MM.1S (cell line): ENCODE data around the gene CCDC102B.

Source experiments
- DNase-seq: peaks from one replicate; pipeline ENCODE4 v3.0.0-alpha.2; 2015
- H2AFZ ChIP-seq: fragments of 300-600 bp; sonication (generic); 2 replicates; pipeline ENCODE4 v1.6.0; 2016; ENCODE audit warnings: antibody characterized with exemption, low read length
- H3F3A ChIP-seq: fragments of 300-600 bp; sonication (generic); 2 replicates; pipeline ENCODE4 v1.6.1; 2016; ENCODE audit warnings: mild to moderate bottlenecking, antibody characterized with exemption, low read length, moderate library complexity, mixed read lengths; ENCODE audit not compliant: insufficient read depth
- H3K27ac ChIP-seq: fragments of 300-600 bp; sonication (generic); 2 replicates; pipeline ENCODE4 v1.5.1; 2016; ENCODE audit warnings: mild to moderate bottlenecking, low read length
- H3K27me3 ChIP-seq: fragments of 300-600 bp; sonication (generic); replicated peaks from 2 replicates; pipeline ENCODE4 v1.6.0; 2016; ENCODE audit warnings: low read length; ENCODE audit not compliant: insufficient read depth
- H3K36me3 ChIP-seq: fragments of 300-600 bp; sonication (generic); replicated peaks from 2 replicates; pipeline ENCODE4 v1.6.1; 2016; ENCODE audit warnings: mild to moderate bottlenecking, low read length, mixed read lengths; ENCODE audit not compliant: insufficient read depth
- H3K4me1 ChIP-seq: fragments of 300-600 bp; sonication (generic); 2 replicates; pipeline ENCODE4 v1.6.1; 2016; ENCODE audit warnings: low read length, mixed read lengths
- H3K4me2 ChIP-seq: fragments of 300-600 bp; sonication (generic); 2 replicates; pipeline ENCODE4 v1.6.0; 2016; ENCODE audit warnings: low read depth, low read length
- H3K4me3 ChIP-seq: fragments of 300-600 bp; sonication (generic); 2 replicates; pipeline ENCODE4 v1.5.1; 2016; ENCODE audit warnings: low read length, mixed read lengths
- H3K79me2 ChIP-seq: fragments of 300-600 bp; sonication (generic); 2 replicates; pipeline ENCODE4 v1.6.1; 2016; ENCODE audit warnings: mixed run types, low read length, mixed read lengths
- H3K9ac ChIP-seq: fragments of 300-600 bp; sonication (generic); 2 replicates; pipeline ENCODE4 v1.6.1; 2016; ENCODE audit warnings: low read length, mixed read lengths
- H3K9me2 ChIP-seq: fragments of 300-600 bp; sonication (generic); replicated peaks from 2 replicates; pipeline ENCODE4 v1.6.1; 2016; ENCODE audit warnings: mild to moderate bottlenecking, low read length, mixed read lengths; ENCODE audit not compliant: insufficient read depth
- H3K9me3 ChIP-seq: fragments of 300-600 bp; sonication (generic); replicated peaks from 2 replicates; pipeline ENCODE4 v1.6.1; 2016; ENCODE audit warnings: mild to moderate bottlenecking, low read length, mixed read lengths; ENCODE audit not compliant: insufficient read depth
- H4K20me1 ChIP-seq: fragments of 300-600 bp; sonication (generic); 2 replicates; pipeline ENCODE4 v1.6.1; 2016; ENCODE audit warnings: mild to moderate bottlenecking, low read length, moderate library complexity, mixed read lengths; ENCODE audit not compliant: insufficient read depth
- EZH2 ChIP-seq: fragments of 300-600 bp; sonication (generic); optimal IDR thresholded peaks from 2 replicates; pipeline ENCODE3; 2017; ENCODE audit warnings: low read depth, mild to moderate bottlenecking, antibody characterized with exemption, low read length, mixed read lengths
- EZH2phosphoT487 ChIP-seq: fragments of 300-600 bp; sonication (generic); IDR thresholded peaks from 2 replicates; pipeline ENCODE4 v1.6.1; 2018; ENCODE audit warnings: antibody characterized with exemption, low read length
- TF ChIP-seq, protein P1 (sequence below): fragments of 300-600 bp; sonication (generic); IDR thresholded peaks from 2 replicates; pipeline ENCODE4 v1.5.1; 2016; ENCODE audit warnings: antibody characterized with exemption, low read length, mixed read lengths

Gene CCDC102B

DNA sequence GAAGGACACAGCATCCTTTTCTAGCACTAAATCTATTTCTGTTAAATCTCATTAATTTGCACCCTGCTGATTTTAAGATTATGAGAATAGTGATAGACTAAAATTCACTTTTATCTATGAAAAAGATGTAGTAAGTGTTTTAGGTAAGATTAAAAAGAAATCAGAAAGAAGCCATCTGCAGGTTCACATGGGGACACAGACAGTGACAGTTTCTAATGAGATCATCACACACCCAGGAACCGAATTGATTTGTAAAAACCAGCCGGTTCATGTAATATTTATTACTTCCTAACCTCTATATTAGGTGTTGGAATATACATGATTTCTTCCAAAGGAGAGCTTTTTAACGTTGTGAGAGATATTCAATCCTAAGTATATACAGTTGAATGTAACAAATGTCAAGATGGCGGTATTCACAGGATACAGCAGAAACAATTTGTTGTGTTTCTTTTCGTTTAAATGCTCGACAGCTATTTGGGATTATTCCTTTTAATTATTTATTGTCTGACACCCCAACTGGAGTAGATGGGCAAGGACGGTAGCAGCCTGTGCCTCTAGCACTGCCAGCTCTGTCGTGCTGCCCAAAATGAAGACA, 223.4 kb downstream of the CCDC102B start:
- no peak overlapping the region for H2AFZ ChIP-seq
- TF ChIP-seq EZH2phosphoT487: no peak
- TF ChIP-seq EZH2: no peak
- TF ChIP-seq, protein P1, sequence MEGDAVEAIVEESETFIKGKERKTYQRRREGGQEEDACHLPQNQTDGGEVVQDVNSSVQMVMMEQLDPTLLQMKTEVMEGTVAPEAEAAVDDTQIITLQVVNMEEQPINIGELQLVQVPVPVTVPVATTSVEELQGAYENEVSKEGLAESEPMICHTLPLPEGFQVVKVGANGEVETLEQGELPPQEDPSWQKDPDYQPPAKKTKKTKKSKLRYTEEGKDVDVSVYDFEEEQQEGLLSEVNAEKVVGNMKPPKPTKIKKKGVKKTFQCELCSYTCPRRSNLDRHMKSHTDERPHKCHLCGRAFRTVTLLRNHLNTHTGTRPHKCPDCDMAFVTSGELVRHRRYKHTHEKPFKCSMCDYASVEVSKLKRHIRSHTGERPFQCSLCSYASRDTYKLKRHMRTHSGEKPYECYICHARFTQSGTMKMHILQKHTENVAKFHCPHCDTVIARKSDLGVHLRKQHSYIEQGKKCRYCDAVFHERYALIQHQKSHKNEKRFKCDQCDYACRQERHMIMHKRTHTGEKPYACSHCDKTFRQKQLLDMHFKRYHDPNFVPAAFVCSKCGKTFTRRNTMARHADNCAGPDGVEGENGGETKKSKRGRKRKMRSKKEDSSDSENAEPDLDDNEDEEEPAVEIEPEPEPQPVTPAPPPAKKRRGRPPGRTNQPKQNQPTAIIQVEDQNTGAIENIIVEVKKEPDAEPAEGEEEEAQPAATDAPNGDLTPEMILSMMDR: no peak
- no peaks in the 10 kb centered on the region for H3K4me1 ChIP-seq
- DNase-seq: no peak
- no peak overlapping the region for H3K4me3 ChIP-seq
- no peaks in the 10 kb centered on the region for H3K9me2 ChIP-seq
- H3K36me3 ChIP-seq: no peaks in the 10 kb centered on the region
- H3K9ac ChIP-seq: no peak overlapping the region
- no peaks in the 10 kb centered on the region for H3K27me3 ChIP-seq
- H3K9me3 ChIP-seq: no peaks in the 10 kb centered on the region
- no peak overlapping the region for H3K27ac ChIP-seq
- no peaks in the 10 kb centered on the region for H4K20me1 ChIP-seq
- H3K79me2 ChIP-seq: no peaks in the 10 kb centered on the region
- H3K4me2 ChIP-seq: no peak overlapping the region
- H3F3A ChIP-seq: no peaks in the 10 kb centered on the region

GRCh38 chr18:69022426-69022825, 224.5 kb downstream of the CCDC102B start:
- TF ChIP-seq EZH2 (no peak), EZH2phosphoT487 (no peak)
- TF ChIP-seq, protein P1: no peak
- no peaks in the 10 kb centered on the region for H3K27me3 ChIP-seq
- no peaks in the 10 kb centered on the region for H3K36me3 ChIP-seq
- no peak for DNase-seq
- no peak overlapping the region for H3K4me3 ChIP-seq
- no peak overlapping the region for H3K4me2 ChIP-seq
- no peaks in the 10 kb centered on the region for H4K20me1 ChIP-seq
- H3K79me2 ChIP-seq: no peaks in the 10 kb centered on the region
- no peaks in the 10 kb centered on the region for H3K4me1 ChIP-seq
- H3K27ac ChIP-seq: no peak overlapping the region
- H2AFZ ChIP-seq: no peak overlapping the region
- no peaks in the 10 kb centered on the region for H3K9me2 ChIP-seq
- no peak overlapping the region for H3K9ac ChIP-seq
- H3F3A ChIP-seq: no peaks in the 10 kb centered on the region
- no peaks in the 10 kb centered on the region for H3K9me3 ChIP-seq

DNA sequence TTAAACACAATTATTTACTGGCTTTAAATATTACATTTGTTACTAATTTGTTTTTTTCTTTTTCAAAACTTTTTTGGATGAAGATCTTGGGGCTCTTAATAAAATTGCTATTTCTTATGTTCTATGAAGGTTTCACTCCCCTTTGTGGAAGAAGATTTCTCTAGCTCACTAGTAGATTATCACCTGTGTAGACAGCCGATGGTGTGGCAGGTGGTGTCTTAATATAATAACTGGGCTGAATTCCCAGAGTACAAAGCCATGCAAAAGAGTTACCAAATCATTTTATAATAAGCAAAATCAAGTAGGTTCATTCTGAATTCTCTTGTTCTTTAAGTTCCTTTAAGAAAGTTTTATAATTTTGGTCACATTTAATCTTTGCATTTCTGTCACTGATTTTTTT, 233.7 kb downstream of the CCDC102B start:
- Histone ChIP-seq H3K9me2 (no peaks in the 10 kb centered on the region), H3K36me3 (no peaks in the 10 kb centered on the region), H3K4me3 (no peak overlapping the region), H3K79me2 (no peaks in the 10 kb centered on the region), H2AFZ (no peak overlapping the region), H3K9me3 (no peaks in the 10 kb centered on the region), H3F3A (no peaks in the 10 kb centered on the region), H3K4me2 (no peak overlapping the region), H3K27me3 (no peaks in the 10 kb centered on the region), H3K9ac (no peak overlapping the region), H3K27ac (no peak overlapping the region), H4K20me1 (no peaks in the 10 kb centered on the region), H3K4me1 (no peaks in the 10 kb centered on the region)
- TF ChIP-seq EZH2 (no peak), EZH2phosphoT487 (no peak)
- TF ChIP-seq, protein P1: no peak
- no peak for DNase-seq
